T1000 (cell line): ENCODE data around the gene CNTN4.
A peak's percentile ranks its signal among the peaks of the same experiment; 100 is the strongest.
"Not testable (repeated sequence)": the region's sequence is repeated elsewhere in the genome, so short reads cannot be mapped to it uniquely, and the experiment has no call there.

Source experiments
- DNase-seq: peaks from one replicate; lab custom pipeline; 2025; ENCODE audit warnings: mixed read lengths; lab: John Stamatoyannopoulos, UW

CNTN4 gene

GRCh38 chr3:2792432-2792831 lies 693.8 kb downstream of the CNTN4 start:
- DNase-seq = no peak

- no peak for DNase-seq
Measured at GRCh38 chr3:2793987-2794386, 695.3 kb downstream of the CNTN4 start.

- DNase-seq = no peak
Measured at GRCh38 chr3:2802429-2802828, 703.8 kb downstream of the CNTN4 start.

- no peak for DNase-seq
Measured at GRCh38 chr3:2807514-2807913, 708.8 kb downstream of the CNTN4 start.

- no peak for DNase-seq
Measured at GRCh38 chr3:2810723-2811122, 712.1 kb downstream of the CNTN4 start.

- no peak for DNase-seq
Measured at GRCh38 chr3:2819571-2819970, 720.9 kb downstream of the CNTN4 start.

- not testable (repeated sequence) for DNase-seq
Measured at GRCh38 chr3:2820982-2821381, 722.3 kb downstream of the CNTN4 start.

GRCh38 chr3:2822611-2823010 lies 723.9 kb downstream of the CNTN4 start:
- no peak for DNase-seq

- DNase-seq = peak; percentile 39
Measured at GRCh38 chr3:2823031-2823430, 724.4 kb downstream of the CNTN4 start.

GRCh38 chr3:2823437-2824211 lies 725.0 kb downstream of the CNTN4 start:
- no peak for DNase-seq

- no peak for DNase-seq
Measured at GRCh38 chr3:2826036-2826435, 727.4 kb downstream of the CNTN4 start.

- DNase-seq = no peak
Measured at GRCh38 chr3:2826453-2826852, 727.8 kb downstream of the CNTN4 start.

- DNase-seq = no peak
Measured at GRCh38 chr3:2837239-2837638, 738.6 kb downstream of the CNTN4 start.

GRCh38 chr3:2837910-2838309 lies 739.2 kb downstream of the CNTN4 start:
- no peak for DNase-seq

- DNase-seq = no peak
Measured at GRCh38 chr3:2838546-2839157, 740.0 kb downstream of the CNTN4 start.

- DNase-seq = no peak
Measured at GRCh38 chr3:2839876-2840275, 741.2 kb downstream of the CNTN4 start.

GRCh38 chr3:2847062-2847841 lies 748.6 kb downstream of the CNTN4 start:
- DNase-seq = no peak

GRCh38 chr3:2849092-2849491 lies 750.4 kb downstream of the CNTN4 start:
- DNase-seq = no peak

- DNase-seq = no peak
Measured at GRCh38 chr3:2850701-2851100, 752.0 kb downstream of the CNTN4 start.

- DNase-seq = no peak
Measured at GRCh38 chr3:2851361-2851760, 752.7 kb downstream of the CNTN4 start.

- DNase-seq = no peak
Measured at GRCh38 chr3:2851835-2852234, 753.2 kb downstream of the CNTN4 start.

GRCh38 chr3:2853651-2854050 lies 755.0 kb downstream of the CNTN4 start:
- DNase-seq = no peak
